Mammary microvascular endothelial cell (primary cell): ENCODE results near the gene MAZ. TPM values are rescaled to one million over a fixed set of nuclear protein-coding genes. Genes with fewer than 3 reads are reported as not detected.

Experiments used
- total RNA-seq: library from RNA; depleted of rRNA; stranded (reverse); fragments of >200 nt; gene quantifications from 2 replicates; pipeline ENCODE4 v1.2.3, GENCODE V29; 2015

MAZ gene
- total RNA-seq, result 138 and 171 TPM in 2 replicates

GRCh38 chr16:29806099-29806579 lies at the start of gene MAZ:
Gene MAZ, plus strand, starts transcription at chr16:29806529. Its CDS starts 173 bp downstream, at chr16:29806702.

GRCh38 chr16:29777576-29778350 lies 28.6 kb upstream of the MAZ start, which contains the start of gene ZG16:
Gene ZG16, plus strand, starts transcription at chr16:29778256. Its CDS starts 1,011 bp downstream, at chr16:29779267.

DNA sequence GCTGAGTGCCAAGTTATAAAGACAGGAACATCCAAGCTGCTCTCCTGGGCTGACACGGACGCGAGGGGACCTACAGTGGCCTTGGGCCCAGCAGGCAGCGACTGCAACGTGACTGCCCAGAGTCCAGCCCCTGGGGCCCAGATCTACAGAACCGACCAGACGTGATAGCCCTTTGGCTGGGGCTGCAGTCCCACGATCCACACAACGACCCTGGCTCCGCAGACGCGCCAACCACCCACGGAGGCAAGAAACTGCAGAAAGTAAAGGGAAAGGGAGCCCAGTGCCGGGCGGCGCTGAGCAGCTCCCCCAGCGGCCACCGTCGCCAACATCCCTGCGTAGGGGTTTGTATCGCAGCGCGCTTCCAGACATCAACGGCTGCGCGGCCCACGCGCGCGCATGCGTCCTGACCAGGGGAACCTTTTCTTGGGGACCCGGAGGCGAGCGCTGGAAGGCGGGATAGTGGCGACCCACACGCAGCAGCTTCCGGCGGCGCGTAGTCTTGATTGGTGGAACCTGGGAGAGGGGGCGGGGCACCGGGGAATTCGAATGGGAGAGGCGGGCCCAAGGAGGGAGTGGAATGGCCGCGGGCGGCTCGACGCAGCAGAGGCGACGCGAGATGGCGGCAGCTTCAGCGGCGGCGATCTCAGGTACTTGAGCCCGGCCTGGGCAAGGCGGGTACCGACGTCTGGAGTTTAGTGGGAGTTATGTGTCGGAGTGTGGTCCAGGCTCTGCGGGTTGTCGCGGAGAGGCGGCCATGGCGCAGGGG lies 16.0 kb upstream of the MAZ start, which contains the start of gene KIF22:
Gene KIF22 (plus strand): TSS at position 569 of the 766 bp plus-strand sequence. CDS start 9 bp downstream, at position 578.

GRCh38 chr16:29811896-29812665 lies 5.8 kb downstream of the MAZ start, which contains the start of gene PRRT2:
Gene PRRT2, plus strand, starts transcription at chr16:29812193. Its CDS starts 862 bp downstream, at chr16:29813055.

GRCh38 chr16:29815793-29816693 lies 9.7 kb downstream of the MAZ start, which contains the start of gene PAGR1:
Gene PAGR1, plus strand, starts transcription at chr16:29816152. Its CDS starts 374 bp downstream, at chr16:29816526.

GRCh38 chr16:29820271-29820701 lies 14.0 kb downstream of the MAZ start, which contains the start of gene MVP:
Gene MVP, plus strand, starts transcription at chr16:29820462. Its CDS starts 10,088 bp downstream, at chr16:29830550.

Other genes starting within 250 kb of the MAZ start
- gene SPN, start 143.3 kb upstream of the MAZ start, total RNA-seq, result not detected in 2 replicates
- gene QPRT, start 127.3 kb upstream of the MAZ start, total RNA-seq, result not detected in 2 replicates
- gene C16orf54, start 60.5 kb upstream of the MAZ start, total RNA-seq, result not detected in 2 replicates
- not detected in 2 replicates for gene ZG16, start 28.3 kb upstream of the MAZ start, total RNA-seq
- gene KIF22, start 15.8 kb upstream of the MAZ start, total RNA-seq, result 67.1 and 77.1 TPM in 2 replicates
- not detected in 2 replicates for gene PRRT2, start 5.7 kb downstream of the MAZ start, total RNA-seq
- 34.6 and 37.6 TPM in 2 replicates for gene PAGR1, start 9.6 kb downstream of the MAZ start, total RNA-seq
- 320 and 330 TPM in 2 replicates for gene MVP, start 13.9 kb downstream of the MAZ start, total RNA-seq
- 78.5 and 87.1 TPM in 2 replicates for gene CDIPT, start 56.7 kb downstream of the MAZ start, total RNA-seq
- gene SEZ6L2, start 93.0 kb downstream of the MAZ start, total RNA-seq, result 0.27 and 0.74 TPM in 2 replicates
- 0.07 and 0.34 TPM in 2 replicates for gene ASPHD1, start 94.0 kb downstream of the MAZ start, total RNA-seq
- gene KCTD13, start 119.7 kb downstream of the MAZ start, total RNA-seq, result 6.9 and 10.1 TPM in 2 replicates
- gene TMEM219, start 155.6 kb downstream of the MAZ start, total RNA-seq, result 145 and 159 TPM in 2 replicates
- 72.7 and 73.7 TPM in 2 replicates for gene TAOK2, start 167.3 kb downstream of the MAZ start, total RNA-seq
- 12.1 and 19.0 TPM in 2 replicates for gene HIRIP3, start 189.1 kb downstream of the MAZ start, total RNA-seq
- gene INO80E, start 189.7 kb downstream of the MAZ start, total RNA-seq, result 86.9 and 128 TPM in 2 replicates
- 0.39 TPM in 1 of 2 replicates, not detected in the other for gene DOC2A, start 204.5 kb downstream of the MAZ start, total RNA-seq
- gene C16orf92, start 216.7 kb downstream of the MAZ start, total RNA-seq, result not detected in 2 replicates
- gene TLCD3B, start 224.7 kb downstream of the MAZ start, total RNA-seq, result 0.34 TPM in 1 of 2 replicates, not detected in the other